HG02642 (cell line): ENCODE data around the gene RPL37.

Experiments used
- ATAC-seq: cut with Tn5 transposase; IDR thresholded peaks from one replicate; pipeline ENCODE4 v1.9.1; 2021; ENCODE audit warnings: mild to moderate bottlenecking; ENCODE audit not compliant: unreplicated experiment, poor library complexity

RPL37 gene

GRCh38 chr5:40775846-40776657, 59.0 kb downstream of the RPL37 start:
- ATAC-seq: no peak
